T-helper 2 cell treated with Interferon-gamma antibody and Interleukin-4, amounts not matched to agents 5 μg/mL and 100 μg/mL, for 36 hours (primary cell): ENCODE data around the gene SNAP25.

ENCODE experiments used
- DNase-seq: peaks from one replicate; pipeline ENCODE4 v3.0.0; 2021; ENCODE audit warnings: low spot score
- H3K27ac Mint-ChIP-seq: one replicate; pipeline ENCODE4 v1.8.0; 2021; ENCODE audit warnings: mild to moderate bottlenecking, mixed read lengths
- H3K27me3 Mint-ChIP-seq: one replicate; pipeline ENCODE4 v1.8.0; 2021; ENCODE audit warnings: low read depth, mixed read lengths
- H3K36me3 Mint-ChIP-seq: one replicate; pipeline ENCODE4 v1.8.0; 2021; ENCODE audit warnings: low read depth, mixed read lengths
- H3K4me1 Mint-ChIP-seq: one replicate; pipeline ENCODE4 v1.8.0; 2021; ENCODE audit warnings: low read depth, mixed read lengths
- H3K4me3 Mint-ChIP-seq: one replicate; pipeline ENCODE4 v1.8.0; 2022; ENCODE audit warnings: mild to moderate bottlenecking, moderate library complexity, mixed read lengths
- H3K9me3 Mint-ChIP-seq: one replicate; pipeline ENCODE4 v1.8.0; 2021; ENCODE audit warnings: mixed read lengths

Gene SNAP25

DNA sequence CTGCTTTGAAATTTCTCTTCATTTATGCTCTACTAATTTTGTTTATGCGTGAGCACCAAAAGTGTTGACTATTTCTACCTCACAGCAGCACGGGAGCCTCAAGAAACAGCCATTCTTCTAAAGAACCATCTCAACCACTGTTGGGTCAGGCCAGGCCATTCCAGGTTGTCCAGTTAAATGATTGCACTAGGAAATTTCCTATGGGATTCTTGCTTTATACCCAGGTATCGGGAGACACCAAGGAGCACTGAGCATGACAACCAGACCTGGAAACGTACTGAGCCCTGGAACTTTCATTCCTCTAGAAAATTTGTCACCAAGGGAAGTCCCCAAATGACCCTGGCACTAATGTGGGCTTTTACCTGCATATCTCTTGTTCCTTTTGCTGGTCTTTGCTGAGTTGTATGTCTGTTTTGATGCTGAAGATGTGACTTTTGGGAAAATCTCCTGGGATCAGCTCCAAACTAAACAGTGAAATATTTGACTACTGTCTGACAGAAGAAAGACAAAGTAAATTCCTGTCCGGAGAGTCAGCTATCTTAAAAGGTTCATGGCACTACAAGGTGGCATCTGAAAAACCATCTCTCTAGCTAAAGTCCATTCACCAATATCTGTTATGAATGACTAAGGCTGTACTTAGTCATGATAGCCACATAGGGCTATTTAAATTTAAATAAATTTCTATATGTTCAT lies 70.5 kb downstream of the SNAP25 start:
- H3K27ac Mint-ChIP-seq, result no peak overlapping the region
- H3K4me1 Mint-ChIP-seq, result no peaks in the 10 kb centered on the region
- DNase-seq, result no peak
- H3K27me3 Mint-ChIP-seq, result peaks cover 6% of the 10 kb centered on the region
- H3K36me3 Mint-ChIP-seq, result no peaks in the 10 kb centered on the region
- no peak overlapping the region for H3K4me3 Mint-ChIP-seq
- H3K9me3 Mint-ChIP-seq, result no peaks in the 10 kb centered on the region

DNA sequence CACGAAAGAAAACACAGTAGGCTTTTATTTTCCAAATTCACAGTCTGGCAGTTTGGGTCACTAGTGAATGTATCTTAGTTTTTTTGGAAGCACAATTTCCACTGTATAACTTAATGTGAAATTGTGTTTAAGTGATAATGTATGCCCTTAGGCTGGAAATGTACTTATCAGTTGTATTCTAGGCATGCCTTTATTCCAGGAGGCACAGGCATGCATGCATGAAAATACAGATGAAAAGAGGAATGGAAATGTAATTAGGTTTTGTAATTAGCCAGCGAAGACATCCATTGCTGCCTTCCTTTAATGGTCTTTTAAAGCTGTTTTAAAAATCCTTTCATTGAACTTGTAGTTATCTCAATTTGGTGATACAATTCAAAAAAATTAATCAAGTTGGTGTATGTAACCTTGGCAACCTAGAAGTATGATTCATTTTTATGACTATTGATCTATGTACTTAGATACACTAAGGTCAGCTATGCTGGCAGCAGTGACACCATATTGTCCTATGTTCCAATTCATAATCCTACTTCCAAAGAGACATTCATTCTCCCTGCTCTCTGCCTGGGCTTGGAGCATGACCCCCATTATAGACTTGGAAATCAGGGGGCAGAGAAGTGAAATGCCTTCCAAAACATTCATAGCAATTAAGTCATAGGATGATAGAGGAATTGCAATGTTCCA lies 73.1 kb downstream of the SNAP25 start:
- Mint-ChIP-seq H3K4me1 (no peaks in the 10 kb centered on the region), H3K4me3 (no peak overlapping the region), H3K27ac (no peak overlapping the region), H3K9me3 (no peaks in the 10 kb centered on the region), H3K36me3 (no peaks in the 10 kb centered on the region), H3K27me3 (peaks cover 2% of the 10 kb centered on the region)
- DNase-seq, result no peak

DNA sequence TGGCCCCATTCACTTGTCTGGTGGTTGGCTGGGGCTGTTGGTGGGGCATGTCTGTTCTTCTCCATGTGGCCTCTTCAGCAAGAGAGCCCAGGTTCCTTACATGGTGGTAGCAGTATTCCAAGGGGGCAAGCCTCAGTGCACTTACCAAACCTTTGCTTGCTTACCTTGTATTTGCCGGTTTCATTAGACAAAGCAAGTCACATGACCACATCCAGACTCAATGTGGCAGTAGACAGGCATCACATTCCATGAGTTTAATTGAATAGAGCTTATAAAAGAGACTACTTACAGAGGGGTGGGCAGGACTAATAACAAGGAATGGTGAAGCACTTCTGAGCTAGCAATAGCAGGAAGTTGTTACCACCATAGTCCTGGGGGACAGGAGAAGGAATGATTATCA lies 78.6 kb downstream of the SNAP25 start:
- Mint-ChIP-seq H3K36me3 (no peaks in the 10 kb centered on the region), H3K27me3 (peaks cover 11% of the 10 kb centered on the region), H3K4me3 (no peak overlapping the region), H3K27ac (no peak overlapping the region), H3K4me1 (peaks cover 4% of the 10 kb centered on the region), H3K9me3 (no peaks in the 10 kb centered on the region)
- no peak for DNase-seq

DNA sequence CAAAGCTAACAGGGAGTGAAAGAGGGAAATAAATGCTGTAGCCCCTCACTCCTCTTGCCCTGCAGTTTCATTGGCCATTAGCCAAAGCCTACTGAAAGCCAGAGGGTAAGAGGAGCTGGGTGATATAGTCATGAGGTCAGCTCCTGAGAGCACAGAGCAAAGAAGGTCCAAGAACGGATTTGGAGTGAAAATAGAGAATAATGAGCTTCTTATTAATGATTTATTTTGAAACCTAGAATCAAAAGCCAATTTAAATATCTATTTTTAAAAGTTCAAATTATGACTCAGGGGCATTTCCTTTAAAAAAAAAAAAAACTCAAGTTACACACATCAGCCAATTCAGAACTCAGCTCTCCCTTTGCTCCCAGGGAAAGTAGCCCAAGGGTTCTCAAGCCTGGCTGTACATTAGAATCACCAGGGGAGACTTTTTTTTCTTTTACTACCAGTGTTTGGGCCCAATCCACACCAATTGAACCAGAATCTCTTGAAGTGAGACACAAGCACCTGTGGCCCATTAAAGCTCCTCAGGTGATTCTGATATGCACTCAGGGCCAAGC lies 79.1 kb downstream of the SNAP25 start:
- peaks cover 4% of the 10 kb centered on the region for H3K4me1 Mint-ChIP-seq
- H3K9me3 Mint-ChIP-seq, result no peaks in the 10 kb centered on the region
- DNase-seq, result no peak
- H3K36me3 Mint-ChIP-seq, result no peaks in the 10 kb centered on the region
- H3K27me3 Mint-ChIP-seq, result peaks cover 11% of the 10 kb centered on the region
- H3K4me3 Mint-ChIP-seq, result no peak overlapping the region
- H3K27ac Mint-ChIP-seq, result no peak overlapping the region

DNA sequence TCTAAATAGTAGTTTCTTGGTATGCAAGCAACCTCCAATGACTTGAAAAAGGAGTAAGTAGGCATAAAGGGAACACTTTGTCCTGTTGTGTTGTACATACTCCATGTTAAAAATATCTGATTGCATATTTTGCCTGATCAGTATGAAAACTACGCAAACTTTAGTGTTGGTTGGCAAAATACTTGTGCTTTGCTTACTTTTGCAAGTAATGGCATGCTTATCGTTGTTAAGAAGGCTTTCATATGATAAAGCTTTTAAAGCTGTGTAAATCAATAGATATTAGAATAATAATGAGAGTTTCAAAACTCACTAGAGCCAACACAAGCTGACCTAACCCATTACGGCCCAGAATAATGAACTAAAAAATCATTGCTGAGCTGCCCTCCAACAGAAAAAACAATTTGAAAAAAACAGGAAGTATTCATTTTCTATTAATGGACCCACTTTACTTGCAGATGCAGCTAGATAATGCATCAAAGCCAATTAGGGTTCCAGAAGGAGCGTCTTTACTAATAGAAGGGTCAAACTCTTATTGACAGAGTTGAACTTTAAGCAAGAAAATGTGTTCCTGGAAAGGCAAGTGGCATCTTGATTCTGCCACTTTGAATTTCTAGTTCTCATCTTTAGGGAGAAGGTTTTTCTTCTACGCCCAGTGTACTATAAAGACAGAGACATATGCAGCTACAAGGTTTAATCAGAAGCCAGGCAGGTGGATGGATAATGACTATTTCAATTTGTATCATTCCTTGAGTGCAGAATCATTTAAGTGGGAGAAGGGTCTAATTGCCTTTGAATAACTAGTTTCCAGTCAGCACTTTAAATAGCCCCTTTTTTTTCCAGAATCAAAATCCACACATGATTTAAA lies 82.2 kb downstream of the SNAP25 start:
- H3K4me1 Mint-ChIP-seq, result peaks cover 12% of the 10 kb centered on the region
- H3K27ac Mint-ChIP-seq, result no peak overlapping the region
- no peaks in the 10 kb centered on the region for H3K36me3 Mint-ChIP-seq
- no peak overlapping the region for H3K4me3 Mint-ChIP-seq
- no peak for DNase-seq
- H3K9me3 Mint-ChIP-seq, result no peaks in the 10 kb centered on the region
- peaks cover 35% of the 10 kb centered on the region for H3K27me3 Mint-ChIP-seq

DNA sequence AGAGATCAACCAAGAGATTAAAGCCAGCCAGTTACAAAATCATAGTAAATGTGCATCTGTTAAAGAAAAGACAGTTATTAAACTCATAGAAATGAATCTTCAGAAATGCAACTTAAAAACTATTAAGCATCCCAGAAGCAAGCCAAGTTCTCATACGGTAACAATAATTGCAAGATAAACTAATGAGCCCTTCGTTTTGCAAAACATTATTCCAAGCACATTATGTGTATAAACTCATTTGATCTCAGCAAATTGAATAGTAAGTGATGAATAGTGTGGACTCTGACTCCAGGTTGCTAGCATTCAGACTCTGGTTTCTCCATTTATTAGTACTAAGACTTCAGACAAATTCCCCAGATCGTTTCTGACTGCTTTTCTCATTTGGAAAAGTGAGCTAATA lies 85.2 kb downstream of the SNAP25 start:
- no peak for DNase-seq
- H3K36me3 Mint-ChIP-seq, result peaks cover 2% of the 10 kb centered on the region
- H3K4me3 Mint-ChIP-seq, result no peak overlapping the region
- H3K27ac Mint-ChIP-seq, result no peak overlapping the region
- peaks cover 28% of the 10 kb centered on the region for H3K4me1 Mint-ChIP-seq
- peaks cover 54% of the 10 kb centered on the region for H3K27me3 Mint-ChIP-seq
- H3K9me3 Mint-ChIP-seq, result no peaks in the 10 kb centered on the region

DNA sequence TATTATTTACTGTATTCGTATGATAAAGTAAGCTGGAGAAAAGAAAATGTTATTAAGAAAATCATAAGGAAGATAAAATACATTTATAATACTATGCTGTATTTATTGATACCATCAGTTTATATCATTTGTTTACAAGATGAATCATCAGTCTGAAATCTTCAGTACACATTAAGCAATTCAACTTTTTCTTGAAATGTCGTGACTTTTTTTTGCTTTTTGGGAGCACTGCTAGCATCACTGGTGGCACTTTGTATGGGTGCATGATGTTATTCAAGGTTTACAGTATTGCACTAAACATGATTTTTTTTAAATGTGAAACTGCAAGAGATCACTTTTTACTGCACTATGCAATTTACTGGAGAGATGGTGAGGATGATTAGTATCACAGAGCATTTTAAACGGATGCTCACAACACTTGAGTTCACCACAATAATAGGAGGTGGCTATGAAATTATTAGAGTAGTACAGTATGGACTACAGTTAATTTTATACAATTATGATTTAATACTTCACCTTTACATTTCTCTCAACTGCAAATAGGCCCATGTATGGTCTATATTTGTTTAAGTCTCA lies 85.9 kb downstream of the SNAP25 start:
- peaks cover 2% of the 10 kb centered on the region for H3K36me3 Mint-ChIP-seq
- no peak for DNase-seq
- H3K27ac Mint-ChIP-seq, result no peak overlapping the region
- no peaks in the 10 kb centered on the region for H3K9me3 Mint-ChIP-seq
- H3K4me1 Mint-ChIP-seq, result peaks cover 28% of the 10 kb centered on the region
- no peak overlapping the region for H3K4me3 Mint-ChIP-seq
- H3K27me3 Mint-ChIP-seq, result peaks cover 56% of the 10 kb centered on the region

DNA sequence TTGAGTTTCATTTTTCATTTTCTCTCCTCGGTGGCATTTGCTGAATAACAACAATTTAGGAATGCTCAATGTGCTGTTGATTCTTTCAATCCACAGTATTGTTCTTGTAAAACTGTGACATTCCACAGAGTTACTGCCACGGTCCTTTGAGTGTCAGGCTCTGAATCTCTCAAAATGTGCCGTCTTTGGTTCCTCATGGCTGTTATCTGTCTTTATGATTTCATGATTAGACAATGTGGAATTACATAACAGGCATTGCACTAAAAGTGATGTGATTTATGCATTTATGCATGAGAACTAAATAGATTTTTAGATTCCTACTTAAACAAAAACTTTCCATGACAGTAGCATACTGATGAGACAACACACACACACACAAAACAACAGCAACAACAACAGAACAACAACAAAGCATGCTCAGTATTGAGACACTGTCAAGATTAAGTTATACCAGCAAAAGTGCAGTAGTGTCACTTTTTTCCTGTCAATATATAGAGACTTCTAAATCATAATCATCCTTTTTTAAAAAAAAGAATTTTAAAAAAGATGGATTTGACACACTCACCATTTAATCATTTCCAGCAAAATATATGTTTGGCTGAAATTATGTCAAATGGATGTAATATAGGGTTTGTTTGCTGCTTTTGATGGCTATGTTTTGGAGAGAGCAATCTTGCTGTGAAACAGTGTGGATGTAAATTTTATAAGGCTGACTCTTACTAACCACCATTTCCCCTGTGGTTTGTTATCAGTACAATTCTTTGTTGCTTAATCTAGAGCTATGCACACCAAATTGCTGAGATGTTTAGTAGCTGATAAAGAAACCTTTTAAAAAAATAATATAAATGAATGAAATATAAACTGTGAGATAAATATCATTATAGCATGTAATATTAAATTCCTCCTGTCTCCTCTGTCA lies 88.1 kb downstream of the SNAP25 start:
- Mint-ChIP-seq H3K4me1 (peaks cover 28% of the 10 kb centered on the region), H3K36me3 (peaks cover 2% of the 10 kb centered on the region), H3K9me3 (no peaks in the 10 kb centered on the region), H3K27me3 (peaks cover 70% of the 10 kb centered on the region), H3K27ac (no peak overlapping the region), H3K4me3 (peak overlapping the region; percentile 41)
- no peak for DNase-seq

DNA sequence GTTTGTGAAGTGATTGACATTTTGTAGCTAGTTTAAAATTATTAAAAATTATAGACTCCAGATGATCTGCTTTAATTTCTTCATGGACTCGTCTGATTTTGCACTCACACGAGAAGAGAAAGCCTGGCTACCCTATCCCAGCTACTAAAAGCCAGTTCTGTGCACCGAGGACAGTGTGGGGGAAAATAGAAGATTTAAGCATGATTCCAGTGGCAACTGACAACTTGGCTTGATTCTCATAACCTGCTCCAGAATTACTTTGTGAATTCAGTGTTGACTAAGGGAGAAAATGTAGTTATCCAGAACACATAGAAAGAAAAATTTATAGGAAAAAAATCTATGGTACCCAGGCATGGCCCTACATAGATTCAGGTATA lies 88.7 kb downstream of the SNAP25 start:
- peaks cover 28% of the 10 kb centered on the region for H3K4me1 Mint-ChIP-seq
- H3K27ac Mint-ChIP-seq, result no peak overlapping the region
- peak overlapping the region; percentile 41 for H3K4me3 Mint-ChIP-seq
- H3K9me3 Mint-ChIP-seq, result no peaks in the 10 kb centered on the region
- H3K27me3 Mint-ChIP-seq, result peaks cover 73% of the 10 kb centered on the region
- H3K36me3 Mint-ChIP-seq, result peaks cover 2% of the 10 kb centered on the region
- DNase-seq, result no peak

DNA sequence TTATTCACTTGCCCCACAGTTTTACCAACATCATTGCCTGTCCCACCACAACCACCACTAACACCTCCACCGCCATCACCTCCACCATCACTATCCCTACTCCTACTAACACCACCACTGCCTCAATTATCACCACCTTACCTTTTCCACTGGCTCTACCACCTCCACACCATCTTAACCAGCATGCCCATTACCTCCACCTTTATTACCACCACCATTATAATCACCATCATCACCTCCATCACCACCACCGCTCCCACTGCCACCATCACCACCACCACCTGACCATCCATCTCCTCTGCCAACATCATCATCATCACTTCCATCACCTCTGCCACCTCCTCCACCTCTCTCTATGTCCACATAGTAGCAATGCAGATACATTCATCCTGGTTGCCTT lies 90.0 kb downstream of the SNAP25 start:
- Mint-ChIP-seq H3K27ac (no peak overlapping the region), H3K9me3 (no peaks in the 10 kb centered on the region), H3K4me3 (no peak overlapping the region), H3K4me1 (peaks cover 26% of the 10 kb centered on the region), H3K36me3 (peaks cover 2% of the 10 kb centered on the region), H3K27me3 (peaks cover 69% of the 10 kb centered on the region)
- no peak for DNase-seq

DNA sequence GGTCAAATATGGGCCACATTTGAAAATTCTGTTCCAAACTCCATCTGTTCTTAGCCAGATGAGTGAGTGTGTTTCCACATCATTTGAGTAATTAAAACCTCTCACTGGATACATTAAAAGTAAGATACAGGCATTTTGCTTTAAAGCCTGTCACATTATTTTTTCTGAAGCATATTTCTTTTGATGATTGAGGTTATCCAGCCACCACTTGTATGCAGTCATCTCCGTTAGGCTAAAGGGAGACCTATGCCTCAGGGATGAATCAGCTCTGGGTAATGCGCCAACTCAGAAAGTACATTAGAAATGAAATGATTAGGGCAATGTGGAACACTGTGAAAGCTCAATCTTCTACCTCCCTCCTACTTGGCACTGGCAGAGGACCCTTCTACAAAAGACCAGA lies 90.7 kb downstream of the SNAP25 start:
- Mint-ChIP-seq H3K4me1 (peaks cover 23% of the 10 kb centered on the region), H3K27ac (no peak overlapping the region), H3K27me3 (peaks cover 67% of the 10 kb centered on the region), H3K36me3 (peaks cover 2% of the 10 kb centered on the region), H3K9me3 (no peaks in the 10 kb centered on the region), H3K4me3 (no peak overlapping the region)
- no peak for DNase-seq

DNA sequence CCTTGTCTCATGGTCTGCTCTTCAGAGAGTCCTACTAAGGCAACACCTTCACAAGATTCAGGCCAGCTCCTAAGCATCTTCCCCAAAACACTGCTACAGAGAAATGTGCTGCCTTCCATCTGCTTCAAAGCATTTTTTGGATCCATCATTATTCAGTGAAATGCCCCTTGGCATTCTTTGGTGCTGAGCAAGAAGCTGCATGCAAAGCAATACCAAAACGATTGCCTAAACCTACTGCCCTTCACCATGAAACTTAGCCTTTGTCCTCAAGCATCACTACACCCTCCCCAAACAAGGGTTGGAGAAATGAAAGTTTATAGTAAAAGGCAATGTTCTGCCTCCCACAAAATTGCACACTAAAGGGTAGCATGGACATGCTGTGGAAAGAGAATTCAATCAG lies 93.5 kb downstream of the SNAP25 start:
- Mint-ChIP-seq H3K27me3 (peaks cover 71% of the 10 kb centered on the region), H3K9me3 (peaks cover 3% of the 10 kb centered on the region), H3K4me3 (no peak overlapping the region), H3K4me1 (peaks cover 12% of the 10 kb centered on the region), H3K36me3 (peaks cover 2% of the 10 kb centered on the region), H3K27ac (no peak overlapping the region)
- DNase-seq, result no peak

DNA sequence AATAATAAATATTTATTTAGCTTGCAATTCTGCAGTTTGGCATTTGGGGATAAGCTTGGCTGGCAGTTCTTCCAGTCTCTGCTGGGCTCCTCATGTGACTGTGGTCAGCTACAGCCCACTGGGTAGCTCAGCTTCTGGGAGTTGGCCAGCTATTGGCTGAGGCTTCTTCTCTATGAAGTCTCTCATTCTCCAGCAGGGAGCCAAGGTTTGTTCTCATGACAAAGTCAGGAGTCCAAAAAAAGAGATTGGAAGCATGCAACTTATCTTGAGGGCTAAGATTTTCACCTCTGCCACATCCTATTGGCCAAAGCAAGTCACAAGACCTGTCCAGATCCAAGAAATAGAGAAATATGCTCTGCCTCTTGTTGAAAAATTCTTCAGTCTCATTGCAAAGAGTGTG lies 94.6 kb downstream of the SNAP25 start:
- H3K4me3 Mint-ChIP-seq, result no peak overlapping the region
- peaks cover 65% of the 10 kb centered on the region for H3K27me3 Mint-ChIP-seq
- no peak overlapping the region for H3K27ac Mint-ChIP-seq
- peaks cover 2% of the 10 kb centered on the region for H3K36me3 Mint-ChIP-seq
- peaks cover 7% of the 10 kb centered on the region for H3K4me1 Mint-ChIP-seq
- DNase-seq, result no peak
- peaks cover 8% of the 10 kb centered on the region for H3K9me3 Mint-ChIP-seq
